ENCODE results near the gene TSPEAR.
A peak's percentile ranks its signal among the peaks of the same experiment; 100 is the strongest.

DNA sequence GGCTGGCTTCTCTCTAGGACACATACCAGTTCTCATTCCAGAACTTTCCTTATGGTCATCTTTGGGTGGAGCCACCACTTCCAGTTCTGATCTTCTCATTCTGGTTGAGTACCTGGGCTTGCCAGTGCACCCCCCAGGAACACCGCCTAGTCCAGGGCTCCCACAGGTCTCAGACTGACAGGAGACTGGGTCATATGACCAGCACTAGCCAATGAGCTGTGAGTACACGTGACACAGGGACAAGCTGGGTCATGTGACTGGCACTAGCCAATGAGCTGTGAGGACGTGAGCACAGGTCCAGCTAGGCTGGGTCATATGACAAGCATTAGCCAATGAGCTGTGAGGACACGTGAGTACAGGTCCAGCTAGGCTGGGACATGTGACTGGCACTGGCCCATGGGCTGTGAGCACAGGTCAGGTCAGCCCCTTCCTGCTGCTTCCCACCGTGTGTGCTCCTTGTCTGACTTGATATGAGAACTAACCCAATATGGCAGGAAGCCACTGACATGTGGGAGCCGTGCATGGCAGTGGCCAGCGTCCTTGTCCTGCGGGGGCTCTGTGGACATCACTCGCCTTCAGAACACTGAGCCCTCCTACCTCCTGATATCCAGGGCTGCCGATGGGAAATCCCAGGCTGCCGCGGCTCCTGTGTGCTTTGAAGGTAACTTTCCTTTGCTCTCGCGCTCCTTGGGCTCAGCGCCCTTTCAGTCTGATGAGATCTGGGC, 194.0 kb downstream of the TSPEAR start:
- TF ChIP-seq POLR2AphosphoS5 (IDR thresholded peaks at IDR 0.05; ENCODE audit: low read depth, low read length) (peak; percentile 41; the same call in 1 of the 2 replicates), TAF1 (IDR thresholded peaks at IDR 0.05; ENCODE audit: borderline replicate concordance, insufficient read depth, low read length) (no peak), FOXP2 (optimal IDR thresholded peaks at IDR 0.05; ENCODE audit: borderline replicate concordance, extremely low read depth, extremely low read length, insufficient read depth) (no peak), SIN3A (IDR thresholded peaks at IDR 0.05; ENCODE audit: borderline replicate concordance, insufficient read depth, low read length) (no peak)
- TF ChIP-seq, protein P1, sequence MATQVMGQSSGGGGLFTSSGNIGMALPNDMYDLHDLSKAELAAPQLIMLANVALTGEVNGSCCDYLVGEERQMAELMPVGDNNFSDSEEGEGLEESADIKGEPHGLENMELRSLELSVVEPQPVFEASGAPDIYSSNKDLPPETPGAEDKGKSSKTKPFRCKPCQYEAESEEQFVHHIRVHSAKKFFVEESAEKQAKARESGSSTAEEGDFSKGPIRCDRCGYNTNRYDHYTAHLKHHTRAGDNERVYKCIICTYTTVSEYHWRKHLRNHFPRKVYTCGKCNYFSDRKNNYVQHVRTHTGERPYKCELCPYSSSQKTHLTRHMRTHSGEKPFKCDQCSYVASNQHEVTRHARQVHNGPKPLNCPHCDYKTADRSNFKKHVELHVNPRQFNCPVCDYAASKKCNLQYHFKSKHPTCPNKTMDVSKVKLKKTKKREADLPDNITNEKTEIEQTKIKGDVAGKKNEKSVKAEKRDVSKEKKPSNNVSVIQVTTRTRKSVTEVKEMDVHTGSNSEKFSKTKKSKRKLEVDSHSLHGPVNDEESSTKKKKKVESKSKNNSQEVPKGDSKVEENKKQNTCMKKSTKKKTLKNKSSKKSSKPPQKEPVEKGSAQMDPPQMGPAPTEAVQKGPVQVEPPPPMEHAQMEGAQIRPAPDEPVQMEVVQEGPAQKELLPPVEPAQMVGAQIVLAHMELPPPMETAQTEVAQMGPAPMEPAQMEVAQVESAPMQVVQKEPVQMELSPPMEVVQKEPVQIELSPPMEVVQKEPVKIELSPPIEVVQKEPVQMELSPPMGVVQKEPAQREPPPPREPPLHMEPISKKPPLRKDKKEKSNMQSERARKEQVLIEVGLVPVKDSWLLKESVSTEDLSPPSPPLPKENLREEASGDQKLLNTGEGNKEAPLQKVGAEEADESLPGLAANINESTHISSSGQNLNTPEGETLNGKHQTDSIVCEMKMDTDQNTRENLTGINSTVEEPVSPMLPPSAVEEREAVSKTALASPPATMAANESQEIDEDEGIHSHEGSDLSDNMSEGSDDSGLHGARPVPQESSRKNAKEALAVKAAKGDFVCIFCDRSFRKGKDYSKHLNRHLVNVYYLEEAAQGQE (IDR thresholded peaks at IDR 0.05; ENCODE audit: insufficient read depth in 1 of 2, low read depth in 2 of 2, low read length in 2 of 2) = no peak

Measured in PFSK-1 (cell line).